ENCODE results near the gene CRYBB2.
"Not testable (repeated sequence)": the region's sequence is repeated elsewhere in the genome, so short reads cannot be mapped to it uniquely, and the experiment has no call there.

DNA sequence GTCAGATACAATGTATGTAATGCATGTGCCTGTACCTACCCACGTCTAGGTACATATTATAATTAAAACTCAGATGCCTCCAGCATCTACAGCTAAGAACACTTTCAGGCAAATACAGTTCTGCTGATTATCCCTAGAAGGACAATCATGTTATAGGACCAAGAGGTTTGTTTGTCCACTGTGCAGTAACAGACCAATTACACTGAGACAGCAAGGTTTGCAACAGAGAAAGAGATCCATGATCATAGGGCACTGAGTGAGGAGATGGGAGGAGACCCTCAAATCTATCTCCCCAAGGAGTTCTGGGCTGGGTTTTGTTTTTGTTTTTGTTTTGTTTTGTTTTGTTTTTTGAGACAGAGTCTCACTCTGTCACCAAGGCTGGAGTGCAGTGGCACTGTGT is 49.5 kb downstream of the CRYBB2 start:
- not testable (repeated sequence) for TF ChIP-seq JUND (IDR thresholded peaks at IDR 0.05); MAX (IDR thresholded peaks at IDR 0.05); CTCF (IDR thresholded peaks at IDR 0.05; ENCODE audit: low read depth, low read length, missing input control); EGR1 (IDR thresholded peaks at IDR 0.05; ENCODE audit: low read depth in 2 of 2); TAF1 (conservative IDR thresholded peaks at IDR 0.05); REST (IDR thresholded peaks at IDR 0.05); RXRA (IDR thresholded peaks at IDR 0.05)
- TF ChIP-seq, protein P1, sequence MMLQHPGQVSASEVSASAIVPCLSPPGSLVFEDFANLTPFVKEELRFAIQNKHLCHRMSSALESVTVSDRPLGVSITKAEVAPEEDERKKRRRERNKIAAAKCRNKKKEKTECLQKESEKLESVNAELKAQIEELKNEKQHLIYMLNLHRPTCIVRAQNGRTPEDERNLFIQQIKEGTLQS (IDR thresholded peaks at IDR 0.05), result not testable (repeated sequence)

Measured in liver (tissue), 3 donors.